T-helper 1 cell (primary cell): ENCODE results near the gene SLCO4A1.

ENCODE experiments used
- DNase-seq, 5 donors: peaks; one replicate each; pipeline ENCODE4 v3.0.0-alpha.2; 2012 to 2020

Gene SLCO4A1

GRCh38 chr20:62638679-62639406 is 3.5 kb upstream of the SLCO4A1 start:
- no peak for DNase-seq

GRCh38 chr20:62639765-62640164 is 2.5 kb upstream of the SLCO4A1 start:
- DNase-seq: no peak

- DNase-seq: no peak
These were observed 1.4 kb upstream of the SLCO4A1 start for GRCh38 chr20:62640870-62641269.

GRCh38 chr20:62641321-62642050 is 817 bp upstream of the SLCO4A1 start:
- DNase-seq: no peak

GRCh38 chr20:62642666-62643520 is 590 bp downstream of the SLCO4A1 start:
- DNase-seq: peak in 3 of 5 donors; percentile 42 to 59 (median 48)

GRCh38 chr20:62643521-62644043 is 1.3 kb downstream of the SLCO4A1 start:
- no peak for DNase-seq

- no peak for DNase-seq
These were observed 1.9 kb downstream of the SLCO4A1 start for GRCh38 chr20:62644044-62644795.

GRCh38 chr20:62644802-62645496 is 2.6 kb downstream of the SLCO4A1 start:
- DNase-seq: peak in 1 of 5 donors; percentile 54

GRCh38 chr20:62645613-62646012 is 3.3 kb downstream of the SLCO4A1 start:
- no peak for DNase-seq

- no peak for DNase-seq
These were observed 4.7 kb downstream of the SLCO4A1 start for GRCh38 chr20:62646851-62647520.

GRCh38 chr20:62647521-62648317 is 5.4 kb downstream of the SLCO4A1 start:
- DNase-seq: no peak

- no peak for DNase-seq
These were observed 6.2 kb downstream of the SLCO4A1 start for GRCh38 chr20:62648318-62648995.

GRCh38 chr20:62649140-62649539 is 6.8 kb downstream of the SLCO4A1 start:
- DNase-seq: no peak

GRCh38 chr20:62650551-62651284 is 8.4 kb downstream of the SLCO4A1 start:
- no peak for DNase-seq

GRCh38 chr20:62651285-62652021 is 9.2 kb downstream of the SLCO4A1 start:
- peak; percentile 70 to 95 (median 81) for DNase-seq

GRCh38 chr20:62652041-62652893 is 10.0 kb downstream of the SLCO4A1 start:
- DNase-seq: peak; percentile 29 to 90 (median 55)

GRCh38 chr20:62652894-62653305 is 10.6 kb downstream of the SLCO4A1 start:
- no peak for DNase-seq
